Activated T-helper 2 cell treated with anti-CD3 and anti-CD28 coated beads, Interferon-gamma antibody, Interleukin-2, Interleukin-4, amounts not matched to agents 10 μg/mL and 5 μg/mL and 100 μg/mL, durations not matched to agents 14 hours and 24 hours and 36 hours (primary cell): ENCODE results near the gene RFX7. TPM values are rescaled to one million over a fixed set of nuclear protein-coding genes. Genes with fewer than 3 reads are reported as not detected.

Experiments used
- DNase-seq: peaks from one replicate; pipeline ENCODE4 v3.0.0; 2021; ENCODE audit warnings: low spot score
- H3K27ac Mint-ChIP-seq: one replicate; pipeline ENCODE4 v1.8.0; 2021; ENCODE audit warnings: mixed read lengths
- H3K27me3 Mint-ChIP-seq: one replicate; pipeline ENCODE4 v1.8.0; 2021; ENCODE audit warnings: low read depth, mixed read lengths
- H3K36me3 Mint-ChIP-seq: one replicate; pipeline ENCODE4 v1.8.0; 2021; ENCODE audit warnings: low read depth, mixed read lengths
- H3K4me1 Mint-ChIP-seq: one replicate; pipeline ENCODE4 v1.8.0; 2021; ENCODE audit warnings: low read depth, mixed read lengths
- H3K4me3 Mint-ChIP-seq: one replicate; pipeline ENCODE4 v1.8.0; 2021; ENCODE audit warnings: low read depth, mild to moderate bottlenecking, moderate library complexity, mixed read lengths
- H3K9me3 Mint-ChIP-seq: one replicate; pipeline ENCODE4 v1.8.0; 2021; ENCODE audit warnings: mixed read lengths
- intact Hi-C: fragments of 100-400 bp; cut with micrococcal nuclease; formaldehyde crosslinking; loops from one replicate; pipeline ENCODE4 v1.15.1; 2023
- total RNA-seq: library from RNA; stranded (reverse); gene quantifications from 2 replicates; pipeline ENCODE4 v1.2.3, GENCODE V29; 2022

Gene RFX7
- total RNA-seq, 1 donor from 2014 or later: 36.6 TPM

- intact Hi-C loops: no loop called here
- Mint-ChIP-seq H3K4me1 (peaks cover 28% of the 10 kb centered on the region), H3K36me3 (peaks cover 14% of the 10 kb centered on the region), H3K4me3 (no peak overlapping the region), H3K27ac (no peak overlapping the region), H3K27me3 (peaks cover 4% of the 10 kb centered on the region), H3K9me3 (peaks cover 24% of the 10 kb centered on the region)
- no peak for DNase-seq
Measured at GRCh38 chr15:56045068-56045748, 198.5 kb downstream of the RFX7 start.

- H3K4me3 Mint-ChIP-seq: peak overlapping the region; percentile 35
Measured at GRCh38 chr15:56042982-56043980, 200.4 kb downstream of the RFX7 start.

GRCh38 chr15:56042498-56042897 lies 201.2 kb downstream of the RFX7 start:
- Mint-ChIP-seq H3K4me3 (no peak overlapping the region), H3K27me3 (peaks cover 4% of the 10 kb centered on the region), H3K9me3 (peaks cover 42% of the 10 kb centered on the region), H3K27ac (peak overlapping the region; percentile 80), H3K36me3 (peaks cover 23% of the 10 kb centered on the region), H3K4me1 (peaks cover 38% of the 10 kb centered on the region)
- intact Hi-C loops: loop anchor here (2.0 kb wide), 2 partner anchors 50 to 202 kb away; partner anchors contain the start of gene NEDD4
- no peak for DNase-seq

More at GRCh38 chr15:56042982-56043980, 200.4 kb downstream of the RFX7 start:
- Mint-ChIP-seq H3K27ac (peak overlapping the region; percentile 80), H3K4me1 (peaks cover 32% of the 10 kb centered on the region), H3K36me3 (peaks cover 18% of the 10 kb centered on the region), H3K27me3 (peaks cover 4% of the 10 kb centered on the region), H3K9me3 (peaks cover 36% of the 10 kb centered on the region)
- intact Hi-C loops: loop anchor here (1.0 to 2.0 kb wide), 3 partner anchors 50 to 202 kb away; partner anchors contain the start of gene NEDD4
- peak; percentile 12 for DNase-seq

- Mint-ChIP-seq H3K27me3 (peaks cover 4% of the 10 kb centered on the region), H3K36me3 (peaks cover 23% of the 10 kb centered on the region), H3K9me3 (peaks cover 44% of the 10 kb centered on the region), H3K4me3 (no peak overlapping the region), H3K27ac (peak overlapping the region; percentile 38), H3K4me1 (peaks cover 38% of the 10 kb centered on the region)
- DNase-seq: no peak
- intact Hi-C loops: loop anchor here (2.0 kb wide), 2 partner anchors 49 to 203 kb away; partner anchors contain the start of gene NEDD4
Measured at GRCh38 chr15:56042031-56042430, 201.6 kb downstream of the RFX7 start.

- no peak overlapping the region for H3K27ac Mint-ChIP-seq
- peaks cover 38% of the 10 kb centered on the region for H3K4me1 Mint-ChIP-seq
- no peak for DNase-seq
- H3K4me3 Mint-ChIP-seq: no peak overlapping the region
- H3K36me3 Mint-ChIP-seq: peaks cover 23% of the 10 kb centered on the region
- H3K27me3 Mint-ChIP-seq: no peaks in the 10 kb centered on the region
- peaks cover 41% of the 10 kb centered on the region for H3K9me3 Mint-ChIP-seq
- intact Hi-C loops: no loop called here
Measured at GRCh38 chr15:56040081-56041035, 203.3 kb downstream of the RFX7 start.

GRCh38 chr15:56038707-56039106 lies 205.0 kb downstream of the RFX7 start:
- intact Hi-C loops: no loop called here
- H3K4me1 Mint-ChIP-seq: peaks cover 39% of the 10 kb centered on the region
- H3K9me3 Mint-ChIP-seq: peaks cover 33% of the 10 kb centered on the region
- peaks cover 18% of the 10 kb centered on the region for H3K36me3 Mint-ChIP-seq
- no peak for DNase-seq
- no peak overlapping the region for H3K4me3 Mint-ChIP-seq
- H3K27me3 Mint-ChIP-seq: no peaks in the 10 kb centered on the region
- no peak overlapping the region for H3K27ac Mint-ChIP-seq

- peak overlapping the region; percentile 42 for H3K27ac Mint-ChIP-seq
- peaks cover 34% of the 10 kb centered on the region for H3K4me1 Mint-ChIP-seq
- intact Hi-C loops: no loop called here
- H3K36me3 Mint-ChIP-seq: peaks cover 14% of the 10 kb centered on the region
- H3K4me3 Mint-ChIP-seq: no peak overlapping the region
- DNase-seq: no peak
- peaks cover 26% of the 10 kb centered on the region for H3K9me3 Mint-ChIP-seq
- H3K27me3 Mint-ChIP-seq: no peaks in the 10 kb centered on the region
Measured at GRCh38 chr15:56038015-56038414, 205.7 kb downstream of the RFX7 start.

Other genes with a start within 250 kb of the RFX7 start
- 0.27 and 0.44 TPM in 2 replicates for gene TEX9, start 121.5 kb upstream of the RFX7 start, total RNA-seq
- 0.14 and 1.1 TPM in 2 replicates for gene MNS1, start 221.3 kb upstream of the RFX7 start, total RNA-seq